Vagina (tissue), 2 donors: Measurements from ENCODE around the gene HPCAL1. TPM values are rescaled to one million over a fixed set of nuclear protein-coding genes. Genes with fewer than 3 reads are reported as not detected.

Source experiments
- DNase-seq, 2 donors: peaks; one replicate each; pipeline ENCODE4 v3.0.0-alpha.2; 2017; ENCODE audit errors: extremely low spot score in 2 of 2
- H3K27ac ChIP-seq: fragments of 200-600 bp; sonication (generic); one replicate; pipeline ENCODE4 v1.5.1; 2019
- H3K27me3 ChIP-seq: fragments of 200-600 bp; sonication (generic); one replicate; pipeline ENCODE4 v1.5.1; 2019
- H3K36me3 ChIP-seq, 2 donors: fragments of 200-600 bp; sonication (generic); one replicate each; pipeline ENCODE4 v1.5.1; 2017 to 2019
- H3K4me1 ChIP-seq: fragments of 200-600 bp; sonication (generic); one replicate; pipeline ENCODE4 v1.5.1; 2019
- H3K4me3 ChIP-seq, 2 donors: fragments of 200-600 bp; sonication (generic); 1 replicate in 1 of 2; 2 replicates in 1 of 2; pipeline ENCODE4 v1.5.1; 2016 to 2019
- H3K9me3 ChIP-seq: fragments of 200-600 bp; sonication (generic); one replicate; pipeline ENCODE4 v1.5.1; 2019
- POLR2A ChIP-seq, 2 donors: fragments of 450-650 bp; IDR thresholded peaks; one replicate each; pipeline ENCODE4 v1.6.1; 2017; ENCODE audit warnings: antibody characterized with exemption in 2 of 2, mild to moderate bottlenecking in 2 of 2, moderate library complexity in 2 of 2
- POLR2AphosphoS5 ChIP-seq, 2 donors: sonication (generic); formaldehyde crosslinking; IDR thresholded peaks; one replicate each; pipeline ENCODE4 v1.9.0; 2017; ENCODE audit warnings: antibody characterized with exemption in 2 of 2, mild to moderate bottlenecking in 2 of 2, low read depth in 1 of 2; ENCODE audit not compliant: insufficient read depth in 1 of 2
- intact Hi-C: fragments of 100-400 bp; cut with DNase I; formaldehyde crosslinking; loops from one replicate; pipeline ENCODE4 v1.15.1; 2023
- total RNA-seq: library from RNA; depleted of rRNA; stranded (reverse); fragments of >200 nt; gene quantifications from one replicate; pipeline ENCODE4 v1.2.3, GENCODE V29; 2016
- TF ChIP-seq, protein P1 (sequence below), 3 experiments: fragments of 450-650 bp in 2 of 3; fragments of 200-600 bp in 1 of 3; sonication (generic) in 1 of 3; IDR thresholded peaks; one replicate each; pipeline ENCODE4 v1.5.1; 2017 to 2019; ENCODE audit warnings: antibody characterized with exemption in 3 of 3, mild to moderate bottlenecking in 2 of 3, moderate library complexity in 2 of 3

Gene HPCAL1
- total RNA-seq, 1 donor from 2014 or later, result 43.7 TPM

DNA sequence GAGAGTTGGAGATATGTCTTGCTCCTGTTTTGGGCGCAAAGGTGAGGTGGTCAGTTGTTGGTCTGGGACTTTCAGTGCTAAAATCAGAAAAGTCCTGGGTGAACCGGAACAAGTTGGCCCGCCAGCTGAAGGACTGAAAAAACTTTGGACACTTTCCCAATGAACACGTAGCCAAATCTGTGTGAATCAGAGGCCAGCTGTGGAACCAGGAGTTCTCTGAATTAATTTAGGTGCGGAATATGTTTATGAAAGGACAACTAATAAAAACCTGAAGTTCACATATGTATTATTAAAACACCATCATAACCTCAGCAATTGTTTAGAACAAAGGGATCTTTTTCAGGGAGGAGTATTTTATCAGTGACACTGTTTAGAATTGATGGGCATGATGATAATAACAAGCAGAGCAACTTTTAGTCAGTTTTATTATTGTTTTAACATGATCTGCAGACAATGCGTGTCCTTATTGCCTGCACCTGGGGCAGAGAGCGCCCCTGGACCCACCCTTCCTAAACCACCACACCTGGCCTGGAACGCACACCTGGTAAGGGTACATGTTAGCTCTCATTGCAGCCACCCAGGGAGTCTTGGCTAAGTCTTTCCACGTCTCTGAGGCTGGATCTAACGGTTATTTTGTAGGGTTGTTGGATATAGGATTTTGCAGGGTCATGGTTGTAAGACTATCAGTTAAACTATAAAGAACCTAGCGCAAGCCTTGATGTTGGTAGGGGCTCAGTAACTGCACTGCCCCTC, 155.3 kb downstream of the HPCAL1 start:
- Histone ChIP-seq H3K27ac (no peak overlapping the region), H3K9me3 (no peaks in the 10 kb centered on the region), H3K36me3 (no peaks in the 10 kb centered on the region), H3K4me3 (no peak overlapping the region), H3K27me3 (no peaks in the 10 kb centered on the region), H3K4me1 (peaks cover 20% of the 10 kb centered on the region)
- TF ChIP-seq POLR2AphosphoS5 (IDR thresholded peaks at IDR 0.05; ENCODE audit: insufficient read depth in 1 of 2, low read depth in 1 of 2), result no peak
- TF ChIP-seq POLR2A (IDR thresholded peaks at IDR 0.05), result no peak
- TF ChIP-seq, protein P1, sequence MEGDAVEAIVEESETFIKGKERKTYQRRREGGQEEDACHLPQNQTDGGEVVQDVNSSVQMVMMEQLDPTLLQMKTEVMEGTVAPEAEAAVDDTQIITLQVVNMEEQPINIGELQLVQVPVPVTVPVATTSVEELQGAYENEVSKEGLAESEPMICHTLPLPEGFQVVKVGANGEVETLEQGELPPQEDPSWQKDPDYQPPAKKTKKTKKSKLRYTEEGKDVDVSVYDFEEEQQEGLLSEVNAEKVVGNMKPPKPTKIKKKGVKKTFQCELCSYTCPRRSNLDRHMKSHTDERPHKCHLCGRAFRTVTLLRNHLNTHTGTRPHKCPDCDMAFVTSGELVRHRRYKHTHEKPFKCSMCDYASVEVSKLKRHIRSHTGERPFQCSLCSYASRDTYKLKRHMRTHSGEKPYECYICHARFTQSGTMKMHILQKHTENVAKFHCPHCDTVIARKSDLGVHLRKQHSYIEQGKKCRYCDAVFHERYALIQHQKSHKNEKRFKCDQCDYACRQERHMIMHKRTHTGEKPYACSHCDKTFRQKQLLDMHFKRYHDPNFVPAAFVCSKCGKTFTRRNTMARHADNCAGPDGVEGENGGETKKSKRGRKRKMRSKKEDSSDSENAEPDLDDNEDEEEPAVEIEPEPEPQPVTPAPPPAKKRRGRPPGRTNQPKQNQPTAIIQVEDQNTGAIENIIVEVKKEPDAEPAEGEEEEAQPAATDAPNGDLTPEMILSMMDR (IDR thresholded peaks at IDR 0.05), result no peak
- no peak for DNase-seq
- intact Hi-C loops, result no loop called here

DNA sequence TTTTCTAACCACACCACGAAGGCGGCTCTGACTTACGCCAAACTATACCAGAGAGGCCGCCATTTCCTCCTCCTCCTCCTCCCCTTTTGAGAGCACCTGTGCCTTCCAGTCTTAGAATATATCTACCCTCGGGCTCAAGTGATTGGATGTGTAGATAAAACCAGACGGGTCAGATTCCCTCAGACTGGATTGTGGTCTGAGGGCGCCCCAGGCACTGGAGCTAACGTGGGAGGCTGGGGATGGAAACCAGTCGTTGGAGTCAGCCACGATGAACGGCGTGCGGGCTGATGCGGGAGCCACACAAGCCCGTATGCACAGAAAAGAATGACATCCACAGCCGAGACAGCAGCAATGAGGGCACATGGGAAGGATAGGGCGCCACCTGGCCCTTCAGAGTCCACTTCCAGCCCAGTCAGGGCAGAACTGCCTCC, 157.7 kb downstream of the HPCAL1 start:
- Histone ChIP-seq H3K27ac (no peak overlapping the region), H3K27me3 (no peaks in the 10 kb centered on the region), H3K4me3 (no peak overlapping the region), H3K9me3 (no peaks in the 10 kb centered on the region), H3K36me3 (no peaks in the 10 kb centered on the region), H3K4me1 (no peaks in the 10 kb centered on the region)
- no peak for TF ChIP-seq POLR2AphosphoS5 (IDR thresholded peaks at IDR 0.05; ENCODE audit: insufficient read depth in 1 of 2, low read depth in 1 of 2)
- no peak for TF ChIP-seq POLR2A (IDR thresholded peaks at IDR 0.05)
- TF ChIP-seq, protein P1 (IDR thresholded peaks at IDR 0.05), result no peak
- no peak for DNase-seq
- intact Hi-C loops, result no loop called here

DNA sequence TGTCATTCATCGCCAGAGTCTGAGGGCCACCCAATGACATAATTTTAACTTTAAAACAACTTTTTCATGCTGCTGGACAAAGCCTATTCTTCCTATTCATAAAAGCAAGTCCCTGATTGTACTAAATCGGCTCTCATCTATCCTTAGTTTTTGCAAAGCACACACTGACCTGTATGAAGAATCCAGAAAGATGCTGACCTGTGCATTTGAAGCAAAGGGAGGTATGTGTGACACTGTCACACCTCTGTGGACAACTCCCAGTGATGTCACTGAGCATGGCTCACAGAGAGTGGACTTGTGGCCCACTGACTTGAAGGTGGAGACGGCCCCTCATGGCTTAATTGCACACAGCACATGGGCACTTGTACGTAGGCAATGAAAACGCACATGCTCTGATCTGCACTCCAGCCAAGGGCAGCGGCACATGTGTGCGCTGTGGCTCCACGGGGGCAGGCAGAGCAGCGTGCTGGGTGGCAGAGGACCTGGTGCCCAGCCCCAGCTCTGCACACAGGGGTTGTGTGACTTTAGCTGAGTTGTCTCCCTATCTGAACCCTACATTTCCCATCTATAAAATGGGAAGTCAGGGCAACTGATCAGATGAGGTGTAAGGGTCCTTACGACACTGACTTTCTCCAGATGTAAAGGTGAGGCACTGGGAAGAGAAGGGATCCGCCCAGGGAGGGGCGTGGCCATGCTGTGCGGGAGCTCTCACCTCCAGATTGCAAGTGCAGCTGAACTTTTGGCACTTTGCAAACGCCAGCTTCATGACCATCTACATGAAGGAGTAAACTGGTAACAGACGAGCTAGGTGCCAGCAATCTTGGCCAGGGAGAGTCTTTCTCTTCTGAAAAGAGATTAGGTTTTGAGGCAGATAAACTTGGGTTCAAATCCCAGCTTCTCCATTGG, 159.7 kb downstream of the HPCAL1 start:
- TF ChIP-seq, protein P1 (IDR thresholded peaks at IDR 0.05), result no peak
- no peak for TF ChIP-seq POLR2AphosphoS5 (IDR thresholded peaks at IDR 0.05; ENCODE audit: insufficient read depth in 1 of 2, low read depth in 1 of 2)
- no peak for TF ChIP-seq POLR2A (IDR thresholded peaks at IDR 0.05)
- intact Hi-C loops, result no loop called here

DNA sequence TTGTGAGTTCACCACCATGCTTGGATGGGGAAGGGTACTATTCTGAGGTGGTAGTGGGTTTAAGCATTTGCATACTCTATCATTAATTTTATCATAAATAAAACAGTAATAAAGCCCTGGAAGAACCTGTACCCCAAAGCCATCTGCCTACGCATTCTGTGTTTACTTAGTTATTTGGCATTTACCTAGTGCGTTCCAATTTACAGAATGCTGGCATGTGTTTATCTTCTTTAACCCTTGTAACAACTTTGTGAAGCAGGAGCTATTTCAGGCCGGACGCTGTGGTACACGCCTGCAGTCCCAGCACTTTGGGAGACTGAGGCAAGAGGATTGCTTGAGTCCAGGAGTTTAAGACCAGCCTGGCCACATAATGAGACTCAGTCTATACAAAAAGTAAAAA, 163.2 kb downstream of the HPCAL1 start:
- Histone ChIP-seq H3K27me3 (no peaks in the 10 kb centered on the region), H3K4me1 (no peaks in the 10 kb centered on the region), H3K4me3 (no peak overlapping the region), H3K36me3 (no peaks in the 10 kb centered on the region), H3K9me3 (no peaks in the 10 kb centered on the region), H3K27ac (no peak overlapping the region)
- no peak for DNase-seq
- TF ChIP-seq, protein P1 (IDR thresholded peaks at IDR 0.05), result no peak
- TF ChIP-seq POLR2AphosphoS5 (IDR thresholded peaks at IDR 0.05; ENCODE audit: insufficient read depth in 1 of 2, low read depth in 1 of 2), result no peak
- TF ChIP-seq POLR2A (IDR thresholded peaks at IDR 0.05), result no peak
- intact Hi-C loops, result no loop called here

More for the DNA sequence above, 159.7 kb downstream of the HPCAL1 start:
- no peaks in the 10 kb centered on the region for H3K4me1 ChIP-seq
- H3K9me3 ChIP-seq, result no peaks in the 10 kb centered on the region
- no peak overlapping the region for H3K4me3 ChIP-seq
- H3K36me3 ChIP-seq, result no peaks in the 10 kb centered on the region
- DNase-seq, result no peak
- no peaks in the 10 kb centered on the region for H3K27me3 ChIP-seq
- H3K27ac ChIP-seq, result no peak overlapping the region
